ENCODE data around the gene ATXN7L1. TPM values are rescaled to one million over a fixed set of nuclear protein-coding genes. Genes with fewer than 3 reads are reported as not detected.

The ATXN7L1 gene
- total RNA-seq, 1 donor from 2014 or later: 18.6 TPM

GRCh38 chr7:105674200-105674920 is 202.0 kb downstream of the ATXN7L1 start:
- TF ChIP-seq CTCF (IDR thresholded peaks at IDR 0.05): no peak
- H3K36me3 Mint-ChIP-seq (ENCODE audit: low read depth): peaks cover 2% of the 10 kb centered on the region
- H3K4me3 Mint-ChIP-seq: no peak overlapping the region
- intact Hi-C loops (cut with micrococcal nuclease): loop anchor here (10.0 kb wide), 1 partner anchor 610 kb away; the partner anchor contains the start of gene NAMPT
- no peak for DNase-seq
- H3K27ac Mint-ChIP-seq: peak overlapping the region; percentile 63
- CTCF ChIA-PET: interaction anchor here (0.7 kb wide), 1 partner anchor 30 kb away, joined by 3 read pairs; no protein-coding TSS in a partner anchor
- H3K27me3 Mint-ChIP-seq: no peaks in the 10 kb centered on the region
- POLR2A ChIA-PET: interaction anchor here (1.1 kb wide), 1 partner anchor 17 kb away, joined by 4 read pairs; no protein-coding TSS in a partner anchor
- H3K9me3 Mint-ChIP-seq: no peaks in the 10 kb centered on the region
- H3K4me1 Mint-ChIP-seq: peaks cover 69% of the 10 kb centered on the region
- no peak for ATAC-seq (ENCODE audit: low read depth)

- ChIA-PET CTCF (interaction anchor here (0.7 kb wide), 1 partner anchor 30 kb away, joined by 3 read pairs; no protein-coding TSS in a partner anchor), POLR2A (interaction anchor here (1.1 kb wide), 1 partner anchor 18 kb away, joined by 4 read pairs; no protein-coding TSS in a partner anchor)
- ATAC-seq (ENCODE audit: low read depth) (no peak), DNase-seq (no peak)
- Mint-ChIP-seq H3K27me3 (no peaks in the 10 kb centered on the region), H3K4me1 (peaks cover 61% of the 10 kb centered on the region), H3K36me3 (ENCODE audit: low read depth) (peaks cover 2% of the 10 kb centered on the region), H3K27ac (peak overlapping the region; percentile 18), H3K9me3 (no peaks in the 10 kb centered on the region), H3K4me3 (no peak overlapping the region)
- intact Hi-C loops (cut with micrococcal nuclease): loop anchor here (10.0 kb wide), 1 partner anchor 611 kb away; the partner anchor contains the start of gene NAMPT
- no peak for TF ChIP-seq CTCF (IDR thresholded peaks at IDR 0.05)
Measured at GRCh38 chr7:105673367-105674084, 202.9 kb downstream of the ATXN7L1 start.

- DNase-seq (no peak), ATAC-seq (ENCODE audit: low read depth) (no peak)
- POLR2A ChIA-PET: no interaction called here
- CTCF ChIA-PET: interaction anchor here (1.3 kb wide), 1 partner anchor 16 kb away, joined by 5 read pairs; no protein-coding TSS in a partner anchor
- intact Hi-C loops (cut with micrococcal nuclease): loop anchor here (10.0 kb wide), 1 partner anchor 612 kb away; the partner anchor contains the start of gene NAMPT
- H3K9me3 Mint-ChIP-seq: no peaks in the 10 kb centered on the region
- H3K4me1 Mint-ChIP-seq: peaks cover 53% of the 10 kb centered on the region
- H3K27ac Mint-ChIP-seq: peak overlapping the region; percentile 12
- peaks cover 3% of the 10 kb centered on the region for H3K36me3 Mint-ChIP-seq (ENCODE audit: low read depth)
- no peak for TF ChIP-seq CTCF (IDR thresholded peaks at IDR 0.05)
- H3K4me3 Mint-ChIP-seq: no peak overlapping the region
- no peaks in the 10 kb centered on the region for H3K27me3 Mint-ChIP-seq
Measured at GRCh38 chr7:105672801-105673200, 203.6 kb downstream of the ATXN7L1 start.

- ChIA-PET CTCF (no interaction called here), POLR2A (no interaction called here)
- Mint-ChIP-seq H3K36me3 (ENCODE audit: low read depth) (peaks cover 45% of the 10 kb centered on the region), H3K27ac (no peak overlapping the region), H3K4me1 (no peaks in the 10 kb centered on the region), H3K9me3 (no peaks in the 10 kb centered on the region), H3K4me3 (no peak overlapping the region), H3K27me3 (no peaks in the 10 kb centered on the region)
- no peak for TF ChIP-seq CTCF (IDR thresholded peaks at IDR 0.05)
- no peak for DNase-seq
- no peak for ATAC-seq (ENCODE audit: low read depth)
- intact Hi-C loops (cut with micrococcal nuclease): no loop called here
Measured at GRCh38 chr7:105666324-105666723, 210.1 kb downstream of the ATXN7L1 start.

GRCh38 chr7:105665684-105666083 is 210.7 kb downstream of the ATXN7L1 start:
- ChIA-PET CTCF (no interaction called here), POLR2A (no interaction called here)
- Mint-ChIP-seq H3K9me3 (no peaks in the 10 kb centered on the region), H3K4me3 (no peak overlapping the region), H3K27me3 (no peaks in the 10 kb centered on the region), H3K36me3 (ENCODE audit: low read depth) (peaks cover 51% of the 10 kb centered on the region), H3K4me1 (no peaks in the 10 kb centered on the region), H3K27ac (no peak overlapping the region)
- no peak for TF ChIP-seq CTCF (IDR thresholded peaks at IDR 0.05)
- DNase-seq (no peak), ATAC-seq (ENCODE audit: low read depth) (no peak)
- intact Hi-C loops (cut with micrococcal nuclease): no loop called here

Measured in activated B cell treated with CpG ODN at 0.5 μM for 24 hours (primary cell).